H1 (cell line): ENCODE data around the gene PA2G4. TPM values are rescaled to one million over a fixed set of nuclear protein-coding genes. Genes with fewer than 3 reads are reported as not detected.
A peak's percentile ranks its signal among the peaks of the same experiment; 100 is the strongest.

Source experiments
- CTCF ChIA-PET: fragments of 300-600 bp; sonication (Branson Sonifier 250); formaldehyde crosslinking; loops from one replicate; lab custom pipeline; 2021; ENCODE audit not compliant: partially characterized antibody; lab: Charles Lee
- POLR2A ChIA-PET: fragments of 300-600 bp; sonication (Branson Sonifier 250); formaldehyde crosslinking; loops from one replicate; lab custom pipeline; 2021; ENCODE audit warnings: inconsistent platforms; ENCODE audit not compliant: partially characterized antibody; lab: Charles Lee
- DNase-seq, 2 experiments: peaks; one replicate each; pipeline versions ENCODE4 v3.0.0 to v3.0.0-alpha.2; 2010 to 2022; ENCODE audit warnings: low spot score in 2 of 2, low read depth in 1 of 2, mixed read lengths in 1 of 2
- FAIRE-seq: peaks from 2 replicates; lab custom pipeline; 2011; peaks lifted over from hg19 to GRCh38; lab: Jason Lieb, UNC
- H2AFZ ChIP-seq: 2 replicates; pipeline ENCODE4 v1.8.1; 2012; ENCODE audit warnings: low read length, inconsistent platforms
- H2AK5ac ChIP-seq: 2 replicates; pipeline ENCODE4 v1.6.1; 2013; ENCODE audit warnings: low read depth, low read length
- H2BK120ac ChIP-seq: replicated peaks from 2 replicates; pipeline ENCODE3; 2013; ENCODE audit warnings: low read depth, low read length, inconsistent platforms
- H2BK12ac ChIP-seq: 2 replicates; pipeline ENCODE4 v1.6.1; 2013; ENCODE audit warnings: low read depth, low read length
- H2BK15ac ChIP-seq: 2 replicates; pipeline ENCODE4 v1.6.1; 2013; ENCODE audit warnings: low read length
- H2BK20ac ChIP-seq: 2 replicates; pipeline ENCODE4 v1.6.1; 2013; ENCODE audit warnings: low read length
- H2BK5ac ChIP-seq: 2 replicates; pipeline ENCODE4 v1.6.1; 2013; ENCODE audit warnings: low read depth, low read length
- H3K14ac ChIP-seq: 2 replicates; pipeline ENCODE4 v1.6.1; 2013; ENCODE audit warnings: inconsistent platforms; ENCODE audit not compliant: insufficient read length
- H3K18ac ChIP-seq: 2 replicates; pipeline ENCODE4 v1.6.1; 2013; ENCODE audit warnings: low read length; ENCODE audit errors: extremely low read depth
- H3K23ac ChIP-seq: 2 replicates; pipeline ENCODE4 v1.6.1; 2013; ENCODE audit warnings: inconsistent platforms; ENCODE audit not compliant: insufficient read length
- H3K23me2 ChIP-seq: 2 replicates; pipeline ENCODE4 v1.6.1; 2013; ENCODE audit warnings: low read depth, low read length
- H3K27ac ChIP-seq: 2 replicates; pipeline ENCODE4 v1.6.1; 2011; ENCODE audit warnings: low read depth, low read length, inconsistent platforms
- H3K27me3 ChIP-seq, 4 experiments: replicated peaks in 1 of 4; 1 replicate in 1 of 4; 2 replicates in 3 of 4; pipeline versions ENCODE4 v1.6.1 to v1.8.1; 2011 to 2013; ENCODE audit warnings: low read length in 3 of 4, mild to moderate bottlenecking in 3 of 4, inconsistent platforms in 2 of 4, mixed read lengths in 2 of 4, moderate library complexity in 1 of 4; ENCODE audit not compliant: control insufficient read depth in 3 of 4, insufficient read depth in 3 of 4; ENCODE audit errors: extremely low read depth in 1 of 4
- H3K36me3 ChIP-seq, 4 experiments: 2 replicates each; pipeline versions ENCODE4 v1.6.1 to v1.8.1; 2011 to 2013; ENCODE audit warnings: mild to moderate bottlenecking in 4 of 4, low read length in 3 of 4, moderate library complexity in 2 of 4, control low read depth in 1 of 4, inconsistent platforms in 1 of 4; ENCODE audit not compliant: insufficient read depth in 4 of 4, control insufficient read depth in 2 of 4
- H3K4ac ChIP-seq: replicated peaks from 2 replicates; pipeline ENCODE3; 2013; ENCODE audit warnings: low read length, low read depth, mixed read lengths, inconsistent platforms; ENCODE audit not compliant: insufficient read length
- H3K4me1 ChIP-seq, 4 experiments: replicated peaks in 1 of 4; 1 replicate in 1 of 4; 2 replicates in 3 of 4; pipeline versions ENCODE4 v1.6.1 to v1.8.1; 2011 to 2013; ENCODE audit warnings: low read length in 3 of 4, inconsistent platforms in 2 of 4, mixed read lengths in 1 of 4; ENCODE audit not compliant: insufficient read depth in 4 of 4, control insufficient read depth in 3 of 4
- H3K4me2 ChIP-seq, 2 experiments: 2 replicates each; pipeline versions ENCODE4 v1.6.1 to v1.8.1; 2011 to 2013; ENCODE audit warnings: low read depth in 2 of 2, low read length in 2 of 2, control low read depth in 1 of 2, inconsistent platforms in 1 of 2, mild to moderate bottlenecking in 1 of 2; ENCODE audit not compliant: insufficient read depth in 1 of 2
- H3K4me3 ChIP-seq, 4 experiments: fragments of 200-600, 300-600 bp in 1 of 4; sonication (generic), shearing (Covaris generic), sonication (Bioruptor Twin) in 1 of 4; 2 replicates each; pipeline versions ENCODE4 v1.5.1 to v1.8.1; 2011 to 2016; ENCODE audit warnings: low read length in 4 of 4, low read depth in 3 of 4, control low read depth in 2 of 4, inconsistent platforms in 2 of 4, mild to moderate bottlenecking in 2 of 4, mixed read lengths in 1 of 4, moderate library complexity in 1 of 4; ENCODE audit not compliant: insufficient read depth in 2 of 4; ENCODE audit errors: extremely low read depth in 1 of 4
- H3K56ac ChIP-seq: replicated peaks from 2 replicates; pipeline ENCODE3; 2013; ENCODE audit warnings: low read depth, mild to moderate bottlenecking, mixed read lengths, low read length, inconsistent platforms; ENCODE audit not compliant: insufficient read length
- H3K79me1 ChIP-seq: 2 replicates; pipeline ENCODE4 v1.6.1; 2013; ENCODE audit warnings: low read depth, low read length, control low read depth
- H3K79me2 ChIP-seq, 2 experiments: 2 replicates each; pipeline versions ENCODE4 v1.6.1 to v1.8.1; 2012 to 2013; ENCODE audit warnings: low read length in 2 of 2, mild to moderate bottlenecking in 2 of 2, inconsistent platforms in 1 of 2; ENCODE audit not compliant: insufficient read depth in 2 of 2, control insufficient read depth in 1 of 2
- H3K9ac ChIP-seq, 4 experiments: replicated peaks in 1 of 4; 1 replicate in 1 of 4; 2 replicates in 3 of 4; pipeline versions ENCODE4 v1.6.1 to v1.8.1; 2011 to 2013; ENCODE audit warnings: low read depth in 3 of 4, low read length in 3 of 4, control low read depth in 2 of 4, mild to moderate bottlenecking in 2 of 4, moderate library complexity in 2 of 4, inconsistent platforms in 1 of 4; ENCODE audit errors: extremely low read depth in 1 of 4
- H3K9me3 ChIP-seq, 2 experiments: 2 replicates each; pipeline versions ENCODE4 v1.6.1 to v1.8.1; 2012 to 2013; ENCODE audit warnings: mild to moderate bottlenecking in 2 of 2, moderate library complexity in 2 of 2, control low read depth in 1 of 2, inconsistent platforms in 1 of 2, low read depth in 1 of 2, low read length in 1 of 2, mixed read lengths in 1 of 2; ENCODE audit not compliant: insufficient read depth in 2 of 2
- H4K20me1 ChIP-seq, 2 experiments: replicated peaks in 1 of 2; 2 replicates each; pipeline versions ENCODE3 to v1.8.1; 2011 to 2013; ENCODE audit warnings: inconsistent platforms in 2 of 2, low read length in 2 of 2, mild to moderate bottlenecking in 1 of 2; ENCODE audit not compliant: insufficient read depth in 2 of 2, control insufficient read depth in 1 of 2
- H4K5ac ChIP-seq: 2 replicates; pipeline ENCODE4 v1.6.1; 2013; ENCODE audit warnings: low read length, low read depth, mixed read lengths, inconsistent platforms; ENCODE audit not compliant: insufficient read length
- H4K8ac ChIP-seq: 2 replicates; pipeline ENCODE4 v1.8.0; 2013; ENCODE audit warnings: mild to moderate bottlenecking, moderate library complexity, low read length, inconsistent platforms; ENCODE audit not compliant: insufficient read depth; ENCODE audit errors: extremely low read depth
- H4K91ac ChIP-seq: replicated peaks from 2 replicates; pipeline ENCODE3; 2013; ENCODE audit warnings: low read length, mixed read lengths, inconsistent platforms; ENCODE audit not compliant: insufficient read length
- POLR2A ChIP-seq, 2 experiments: IDR thresholded peaks; 1 replicate in 1 of 2; 2 replicates in 1 of 2; pipeline ENCODE4 v1.6.1; 2011; ENCODE audit warnings: low read depth in 2 of 2, low read length in 2 of 2, mild to moderate bottlenecking in 2 of 2; ENCODE audit errors: control extremely low read depth in 1 of 2
- POLR2AphosphoS5 ChIP-seq: IDR thresholded peaks from 2 replicates; pipeline ENCODE4 v1.6.1; 2011; ENCODE audit warnings: low read depth, low read length
- WGBS, 2 experiments: shearing (Covaris generic) in 1 of 2; methylation state at CpG; one replicate each; pipeline versions ENCODE4 v1.1.6 to v1.1.7; 2013 to 2015; ENCODE audit warnings: low lambda C conversion rate in 2 of 2, mixed read lengths in 2 of 2, inconsistent platforms in 1 of 2, low coverage in 1 of 2, missing lambda C conversion rate in 1 of 2; ENCODE audit not compliant: insufficient replicate concordance in 2 of 2, insufficient coverage in 1 of 2, insufficient read length in 1 of 2; ENCODE audit errors: extremely low coverage in 1 of 2, missing lambda C conversion rate in 1 of 2; 5-methylcytosine and 5-hydroxymethylcytosine counted together
- polyA plus RNA-seq, 7 experiments: library from polyadenylated mRNA; depleted of rRNA in 3 of 7; stranded (reverse) in 5 of 7; unstranded in 2 of 7; fragments of >200 nt in 5 of 7; fragments of 200-250 nt in 2 of 7; gene quantifications; 1 replicate in 5 of 7; 2 replicates in 1 of 7; 4 replicates in 1 of 7; pipeline versions ENCODE4 v1.2.1 to v1.2.3, GENCODE V29; 2011 to 2013; ENCODE audit warnings: missing spikeins in 2 of 7, mixed read lengths in 2 of 7
- total RNA-seq: library from RNA; stranded (reverse); fragmentation: NEBNext Ultra II Directional; extraction: Animal tissue kit (Norgen Biotek cat#: 25700); gene quantifications from 2 replicates; pipeline ENCODE4 v1.2.1, GENCODE V29; 2021
- TF ChIP-seq, protein P1 (sequence below): IDR thresholded peaks from 2 replicates; pipeline ENCODE4 v1.6.1; 2011; ENCODE audit warnings: low read depth, mild to moderate bottlenecking, low read length; ENCODE audit not compliant: insufficient read depth

PA2G4 gene
- total and polyA plus RNA-seq, 2 of the 8 experiments (the other 6 are each of a cell fraction or from before 2014, with no cell fraction given): 159 to 242 TPM

GRCh38 chr12:56160894-56161689, 56.7 kb downstream of the PA2G4 start:
- no peak overlapping the region for H2BK12ac ChIP-seq
- H3K79me1 ChIP-seq: peaks cover 3% of the 10 kb centered on the region; the same call in 1 of the 2 replicates
- H2BK5ac ChIP-seq: no peak overlapping the region
- no peak overlapping the region; a peak in 1 of 7 replicates for H3K9ac ChIP-seq
- ChIA-PET POLR2A (interaction anchor here (0.9 to 15.6 kb wide), 15 partner anchors 19 to 198 kb away, joined by 3 to 656 read pairs (median 6); partner anchors contain the start of genes CNPY2, PA2G4, RNF41 and SMARCC2), CTCF (interaction anchor here (0.9 to 6.8 kb wide), 11 partner anchors 25 to 76 kb away, joined by 3 to 47 read pairs (median 5); partner anchors contain the start of genes ESYT1, RNF41, SMARCC2 and ZC3H10)
- peaks cover 30 to 68% (median 52%) of the 10 kb centered on the region in 4 experiments for H3K36me3 ChIP-seq
- no peak overlapping the region for H3K56ac ChIP-seq
- no peak overlapping the region for H3K27ac ChIP-seq
- no peak overlapping the region for H3K18ac ChIP-seq
- 89% methylated on average over 11 of the region's 11 CpGs; no CpG with 5 or more reads in 1 of the 2 experiments for WGBS, 2 experiments
- H3K27me3 ChIP-seq: no peaks in the 10 kb centered on the region
- peaks cover 19% of the 10 kb centered on the region for H3K23me2 ChIP-seq
- no peak overlapping the region for H2BK15ac ChIP-seq
- no peaks in the 10 kb centered on the region for H3K9me3 ChIP-seq
- peaks cover 3 to 25% of the 10 kb centered on the region in 2 experiments for H3K79me2 ChIP-seq
- no peak overlapping the region for H3K23ac ChIP-seq
- H3K4me3 ChIP-seq: peak overlapping the region in 2 of 4 experiments; percentile 14 to 91; a peak in 3 of 8 replicates
- H3K14ac ChIP-seq: no peak overlapping the region
- no peak overlapping the region for H2BK120ac ChIP-seq
- no peak overlapping the region for H2BK20ac ChIP-seq
- DNase-seq (no peak), FAIRE-seq (no peak)
- no peak overlapping the region for H2AFZ ChIP-seq
- no peak overlapping the region for H3K4ac ChIP-seq
- no peak overlapping the region for H4K8ac ChIP-seq
- peaks cover 11 to 23% of the 10 kb centered on the region in 2 experiments for H4K20me1 ChIP-seq
- H3K4me2 ChIP-seq: peak overlapping the region; percentile 77 to 92; a peak in 2 of 4 replicates
- peaks cover 3 to 33% (median 20%) of the 10 kb centered on the region in 4 experiments for H3K4me1 ChIP-seq
- H4K91ac ChIP-seq: no peak overlapping the region
- H2AK5ac ChIP-seq: no peak overlapping the region
- H4K5ac ChIP-seq: no peak overlapping the region
- TF ChIP-seq POLR2A (IDR thresholded peaks at IDR 0.05; ENCODE audit: control extremely low read depth in 1 of 2, low read depth in 2 of 2, low read length in 2 of 2) (peak; percentile 36 to 81), POLR2AphosphoS5 (peak; percentile 93)
- TF ChIP-seq, protein P1, sequence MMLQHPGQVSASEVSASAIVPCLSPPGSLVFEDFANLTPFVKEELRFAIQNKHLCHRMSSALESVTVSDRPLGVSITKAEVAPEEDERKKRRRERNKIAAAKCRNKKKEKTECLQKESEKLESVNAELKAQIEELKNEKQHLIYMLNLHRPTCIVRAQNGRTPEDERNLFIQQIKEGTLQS: no peak
